ENCODE measurements around the gene ZBED4.

Gene ZBED4

GRCh38 chr22:49877642-49878041 is 24.0 kb downstream of the ZBED4 start:
- DNase-seq (ENCODE audit: low read depth in 2 of 2), result no peak

- no peak for DNase-seq (ENCODE audit: low read depth in 2 of 2)
Measured at GRCh38 chr22:49878206-49878605, 24.6 kb downstream of the ZBED4 start.

- DNase-seq (ENCODE audit: low read depth in 2 of 2), result no peak
Measured at GRCh38 chr22:49879871-49880270, 26.2 kb downstream of the ZBED4 start.

GRCh38 chr22:49880281-49880680 is 26.6 kb downstream of the ZBED4 start:
- no peak for DNase-seq (ENCODE audit: low read depth in 2 of 2)

- no peak for DNase-seq (ENCODE audit: low read depth in 2 of 2)
Measured at GRCh38 chr22:49881856-49882255, 28.2 kb downstream of the ZBED4 start.

- DNase-seq (ENCODE audit: low read depth in 2 of 2), result no peak
Measured at GRCh38 chr22:49882519-49883293, 29.1 kb downstream of the ZBED4 start.

- no peak for DNase-seq (ENCODE audit: low read depth in 2 of 2)
Measured at GRCh38 chr22:49883294-49883640, 29.6 kb downstream of the ZBED4 start.

GRCh38 chr22:49884075-49884474 is 30.4 kb downstream of the ZBED4 start:
- no peak for DNase-seq (ENCODE audit: low read depth in 2 of 2)

GRCh38 chr22:49884503-49885260 is 31.0 kb downstream of the ZBED4 start:
- DNase-seq (ENCODE audit: low read depth in 2 of 2), result no peak

- no peak for DNase-seq (ENCODE audit: low read depth in 2 of 2)
Measured at GRCh38 chr22:49885281-49885680, 31.6 kb downstream of the ZBED4 start.

GRCh38 chr22:49885881-49886280 is 32.2 kb downstream of the ZBED4 start:
- no peak for DNase-seq (ENCODE audit: low read depth in 2 of 2)

- no peak for DNase-seq (ENCODE audit: low read depth in 2 of 2)
Measured at GRCh38 chr22:49886346-49887063, 32.9 kb downstream of the ZBED4 start.

- DNase-seq (ENCODE audit: low read depth in 2 of 2), result no peak
Measured at GRCh38 chr22:49887064-49887451, 33.4 kb downstream of the ZBED4 start.

- DNase-seq (ENCODE audit: low read depth in 2 of 2), result no peak
Measured at GRCh38 chr22:49887702-49888101, 34.1 kb downstream of the ZBED4 start.

- DNase-seq (ENCODE audit: low read depth in 2 of 2), result no peak
Measured at GRCh38 chr22:49889071-49889470, 35.4 kb downstream of the ZBED4 start.

- no peak for DNase-seq (ENCODE audit: low read depth in 2 of 2)
Measured at GRCh38 chr22:49892226-49892899, 38.7 kb downstream of the ZBED4 start.

- no peak for DNase-seq (ENCODE audit: low read depth in 2 of 2)
Measured at GRCh38 chr22:49893025-49893424, 39.4 kb downstream of the ZBED4 start.

GRCh38 chr22:49894322-49895054 is 40.8 kb downstream of the ZBED4 start:
- DNase-seq (ENCODE audit: low read depth in 2 of 2), result no peak

GRCh38 chr22:49896201-49896600 is 42.6 kb downstream of the ZBED4 start:
- DNase-seq (ENCODE audit: low read depth in 2 of 2), result no peak

GRCh38 chr22:49897015-49897684 is 43.5 kb downstream of the ZBED4 start:
- no peak for DNase-seq (ENCODE audit: low read depth in 2 of 2)

- no peak for DNase-seq (ENCODE audit: low read depth in 2 of 2)
Measured at GRCh38 chr22:49899530-49899929, 45.9 kb downstream of the ZBED4 start.
